G401.6 (cell line): Measurements from ENCODE around the gene RAI2.

Experiments used
- FAIRE-seq: peaks from 2 replicates; lab custom pipeline; 2012; peaks lifted over from hg19 to GRCh38; lab: Jason Lieb, UNC

Gene RAI2

DNA sequence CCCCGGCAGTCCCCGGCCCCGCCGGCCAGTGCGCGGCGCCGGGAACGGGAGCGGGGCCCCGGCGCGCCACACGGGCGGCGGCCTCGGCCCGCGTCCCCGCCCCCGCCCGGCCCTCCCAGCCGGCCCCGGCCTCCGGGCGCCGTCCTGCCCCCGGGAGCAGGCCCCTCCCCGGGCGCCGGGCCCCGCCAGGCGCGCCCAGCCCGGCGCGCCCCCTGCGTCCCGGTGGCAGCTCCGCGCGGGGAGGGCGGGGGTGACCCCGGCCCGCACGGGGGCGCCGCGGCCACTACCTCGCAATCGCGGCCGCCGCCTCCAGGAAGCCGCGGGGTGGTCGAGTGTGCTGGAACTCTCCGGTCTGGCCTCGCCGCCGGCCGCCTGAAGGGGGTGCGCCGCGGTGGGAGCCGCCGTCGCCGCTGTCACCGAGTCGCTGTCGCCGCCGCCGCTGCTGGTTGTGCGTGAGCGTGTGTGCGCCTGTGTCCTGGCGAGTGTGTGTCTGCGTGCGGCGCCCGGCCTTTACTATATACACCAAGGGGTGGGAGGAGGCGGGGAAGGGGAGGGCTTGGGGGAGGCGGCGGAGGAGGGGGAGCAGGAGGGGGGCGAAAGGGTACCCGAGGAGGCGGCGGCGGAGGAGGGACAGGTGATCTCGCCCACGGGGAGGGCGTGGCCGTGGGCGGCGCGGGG, at the start of gene RAI2:
Gene RAI2 (minus strand): TSS at position 488 of the 678 bp plus-strand sequence. CDS start 59,288 bp downstream, outside the sequence.
- FAIRE-seq = no peak

DNA sequence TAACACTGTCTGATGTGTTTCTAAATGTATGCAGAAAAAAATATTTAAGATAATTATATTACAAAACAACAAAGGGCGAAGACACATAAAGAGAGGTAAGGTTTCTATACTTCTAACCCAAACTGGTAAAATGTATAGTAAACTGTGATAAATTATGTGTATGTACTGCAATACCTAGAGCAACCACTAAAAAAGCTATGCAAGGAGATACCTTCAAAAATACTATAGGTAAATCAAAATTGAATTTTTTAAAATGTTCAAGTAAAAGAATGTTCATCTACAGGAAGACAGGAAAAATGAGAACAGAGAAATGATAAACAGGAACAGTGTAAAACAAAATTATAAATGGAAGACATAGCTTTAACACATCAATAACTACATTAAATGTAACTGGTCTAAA, 27.3 kb upstream of the RAI2 start:
- FAIRE-seq = no peak

DNA sequence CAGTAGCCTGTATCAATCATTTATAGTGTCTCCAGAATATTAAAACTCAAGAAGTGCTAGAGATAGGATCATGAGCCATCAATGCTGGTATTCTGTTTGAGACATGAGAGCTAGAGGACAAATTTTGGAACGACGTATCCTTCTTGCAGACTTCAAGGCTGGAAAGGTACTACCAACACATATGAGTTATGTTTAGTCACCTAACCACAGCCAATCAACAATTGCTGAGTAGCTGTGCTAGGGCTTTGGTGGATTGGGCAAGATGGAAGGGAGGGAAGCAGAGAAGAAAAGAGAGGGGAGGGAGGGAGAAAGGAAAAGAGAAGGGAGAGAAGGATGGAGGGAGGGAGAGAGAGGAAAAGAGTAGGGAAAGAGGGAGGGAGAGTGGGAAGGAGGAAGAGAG, 21.6 kb upstream of the RAI2 start:
- no peak for FAIRE-seq

DNA sequence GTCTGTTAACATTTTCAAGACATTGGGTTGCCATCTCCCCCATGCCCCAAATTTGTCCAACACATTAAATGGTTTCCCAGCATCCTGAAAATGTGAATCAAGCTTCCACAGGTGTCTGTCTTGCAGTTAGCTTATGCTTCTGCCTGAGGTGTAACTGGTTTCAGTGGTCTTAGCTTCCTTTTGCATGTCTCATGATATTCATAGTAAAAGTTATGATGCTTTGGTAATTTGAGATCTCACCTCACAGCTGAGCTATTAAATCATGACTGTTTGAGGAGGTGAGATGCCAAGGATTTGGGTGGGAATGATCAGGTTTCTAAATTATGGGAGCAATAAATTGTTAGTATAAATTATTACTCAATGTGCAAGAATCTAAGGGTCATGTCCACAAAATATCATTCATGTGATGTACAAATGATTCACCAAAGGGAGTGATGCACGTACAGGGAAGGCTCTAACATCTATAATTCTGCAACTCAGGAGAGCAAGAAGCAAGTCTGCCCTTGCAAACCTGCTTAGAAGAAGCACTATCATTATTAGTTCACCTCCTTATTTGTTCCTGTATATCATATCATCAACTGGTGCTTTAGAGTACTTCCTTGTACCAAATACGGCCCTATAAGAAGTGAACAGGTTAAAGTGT, 17.1 kb upstream of the RAI2 start:
- FAIRE-seq = no peak

DNA sequence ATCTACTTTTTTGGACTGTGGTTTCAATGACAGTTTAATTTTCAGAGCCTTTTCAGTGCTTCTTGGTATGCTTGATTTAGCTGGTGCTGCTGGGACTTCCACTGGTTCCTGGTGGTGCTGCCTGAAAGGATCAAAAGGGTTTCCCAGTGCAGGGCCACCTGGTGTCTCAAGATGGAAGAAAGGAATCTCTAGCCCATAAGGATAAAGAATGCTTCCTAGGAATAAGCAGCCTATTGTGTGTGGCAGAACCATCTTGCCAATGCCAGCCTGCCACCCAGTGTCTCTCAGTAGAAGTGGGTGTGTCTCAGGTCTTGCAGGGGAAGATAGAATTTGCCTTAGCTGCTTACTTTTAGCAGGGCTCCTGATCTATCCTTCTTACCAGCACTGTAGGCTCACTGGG, 15.0 kb upstream of the RAI2 start:
- no peak for FAIRE-seq

DNA sequence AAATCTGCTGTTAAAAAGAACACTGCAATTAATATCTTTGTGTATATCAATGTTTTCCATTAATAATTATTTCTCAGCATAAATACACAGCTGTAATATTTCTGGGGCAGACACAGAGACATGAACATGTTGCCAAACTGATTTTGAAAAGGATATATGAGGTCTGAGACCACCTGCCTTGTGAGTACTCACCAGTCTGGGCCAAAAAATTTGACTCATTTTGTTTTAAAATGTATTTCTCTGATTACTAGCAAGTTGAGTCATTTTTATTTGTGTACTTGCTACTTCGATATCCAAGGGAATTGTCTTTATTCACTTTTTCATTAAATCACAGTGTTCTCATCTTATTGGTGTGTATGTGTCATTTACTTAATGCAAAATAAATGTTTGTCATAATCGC, 8.5 kb upstream of the RAI2 start:
- FAIRE-seq = no peak

DNA sequence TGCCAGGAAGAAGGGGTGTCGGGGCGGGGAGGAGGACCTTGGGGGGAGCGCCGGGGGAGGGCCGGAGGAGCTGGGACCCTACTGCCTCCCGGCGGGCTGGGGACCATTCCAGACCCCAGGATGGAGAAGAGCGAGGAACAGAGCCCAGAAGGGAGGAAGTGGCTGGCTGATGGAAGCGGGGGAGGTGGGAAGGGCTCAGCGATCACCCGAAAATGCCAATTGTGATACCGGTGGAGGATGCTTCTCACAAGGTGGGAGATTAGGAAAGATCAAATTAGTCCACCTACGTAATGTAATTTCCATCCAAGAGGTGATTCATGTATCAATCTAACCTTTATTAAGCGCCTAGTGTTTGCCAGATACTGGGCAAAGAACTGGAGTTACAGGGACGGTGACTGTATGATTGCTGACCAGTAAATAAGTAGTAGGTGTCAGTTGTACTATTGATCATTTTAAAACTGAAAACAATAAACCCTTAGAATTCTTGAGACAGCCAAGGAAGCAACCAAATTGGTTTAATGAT, 452 bp upstream of the RAI2 start:
- FAIRE-seq = no peak

DNA sequence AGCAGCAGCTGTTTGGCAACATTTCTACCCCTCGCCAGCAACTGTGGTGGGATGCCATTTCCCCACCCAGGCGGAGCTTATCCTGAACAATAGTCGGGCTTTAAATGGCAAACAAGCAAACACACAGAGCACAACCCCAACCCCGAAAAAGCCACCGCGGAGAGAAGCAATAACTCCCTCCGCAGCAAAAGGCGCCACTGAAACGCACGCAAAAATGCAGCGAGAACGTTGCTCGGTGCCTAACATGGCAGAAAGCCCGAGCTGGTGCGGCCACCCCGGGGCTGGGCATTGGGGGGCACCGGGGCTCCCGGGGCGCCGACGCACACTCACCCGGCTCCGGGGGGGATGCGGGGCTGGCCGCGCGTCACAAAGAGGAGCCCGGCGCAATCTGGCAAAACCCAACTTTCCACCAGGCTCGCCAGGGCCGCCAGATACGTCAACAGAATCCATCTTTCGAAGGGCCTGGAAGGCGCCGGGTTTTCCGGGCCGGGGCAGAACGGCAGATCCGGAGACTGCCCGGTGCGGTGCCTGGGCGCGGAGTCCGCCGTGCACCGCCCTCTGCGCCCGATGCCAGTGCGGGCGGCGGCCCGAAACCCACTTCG, 818 bp downstream of the RAI2 start:
- FAIRE-seq = no peak

DNA sequence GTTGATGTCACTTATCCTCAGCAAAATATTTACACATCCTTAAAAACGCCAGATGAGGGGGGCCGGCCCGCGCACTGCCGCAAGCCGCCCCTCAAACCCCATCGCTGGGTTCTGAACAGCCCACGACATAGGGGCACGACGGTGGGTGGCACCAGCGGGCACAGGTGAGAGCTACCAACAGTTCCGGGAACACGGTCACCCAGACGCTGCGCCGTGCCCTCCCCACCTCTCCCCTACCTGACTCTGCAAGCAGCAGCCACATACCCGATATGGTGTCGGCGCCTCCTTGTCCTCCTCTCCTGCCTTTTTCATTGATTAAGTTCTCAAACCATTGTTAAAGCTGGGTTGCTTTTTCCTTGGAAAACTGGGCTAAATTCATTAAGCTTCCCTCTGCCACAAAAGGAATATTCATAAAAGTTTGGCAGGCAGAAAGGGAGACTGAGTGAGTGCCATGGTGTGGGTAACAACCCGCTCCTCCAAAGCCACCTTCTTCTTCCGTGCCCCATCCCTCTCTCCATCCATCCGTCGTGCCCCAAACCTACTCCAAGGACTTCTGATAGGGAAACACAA, 1.4 kb downstream of the RAI2 start:
- FAIRE-seq = no peak

DNA sequence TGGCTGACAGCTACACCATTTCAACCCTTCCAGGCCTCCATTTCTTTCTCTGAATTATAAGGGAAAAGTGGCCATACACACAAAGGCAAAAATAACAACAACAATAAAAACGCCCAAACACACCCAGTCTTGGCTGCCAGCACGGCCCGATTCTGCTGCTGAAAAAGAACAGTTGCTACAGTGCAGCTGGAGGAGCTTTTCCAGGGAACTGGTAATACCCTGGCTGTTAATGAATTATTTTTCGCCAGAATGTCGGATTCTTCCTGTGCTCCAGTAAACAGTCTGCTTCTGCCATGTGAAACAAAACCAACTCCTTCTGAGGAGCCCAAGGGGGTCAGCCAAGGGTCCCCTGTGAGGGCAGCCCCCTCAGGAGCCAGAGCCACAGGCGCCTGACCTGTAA, 6.6 kb downstream of the RAI2 start:
- FAIRE-seq = no peak

DNA sequence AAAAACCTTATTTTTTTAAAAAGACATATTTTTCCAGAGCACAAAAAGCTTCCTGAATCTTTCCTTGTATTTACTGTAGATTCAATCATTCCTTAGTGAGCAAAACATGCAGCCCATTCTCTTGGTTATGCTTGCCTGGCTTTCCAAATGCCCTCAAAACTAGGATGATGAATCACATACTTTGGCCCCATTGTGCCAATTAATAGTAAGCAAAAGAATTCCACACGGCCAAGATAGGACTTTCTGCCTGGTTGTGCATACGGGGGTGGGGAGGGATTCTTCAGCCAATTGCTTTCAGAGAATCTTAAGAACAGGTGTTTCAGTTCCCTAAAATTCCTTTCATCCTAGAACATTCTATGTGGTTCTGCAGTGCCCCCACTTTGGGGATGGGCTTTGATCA, 7.0 kb downstream of the RAI2 start:
- no peak for FAIRE-seq

DNA sequence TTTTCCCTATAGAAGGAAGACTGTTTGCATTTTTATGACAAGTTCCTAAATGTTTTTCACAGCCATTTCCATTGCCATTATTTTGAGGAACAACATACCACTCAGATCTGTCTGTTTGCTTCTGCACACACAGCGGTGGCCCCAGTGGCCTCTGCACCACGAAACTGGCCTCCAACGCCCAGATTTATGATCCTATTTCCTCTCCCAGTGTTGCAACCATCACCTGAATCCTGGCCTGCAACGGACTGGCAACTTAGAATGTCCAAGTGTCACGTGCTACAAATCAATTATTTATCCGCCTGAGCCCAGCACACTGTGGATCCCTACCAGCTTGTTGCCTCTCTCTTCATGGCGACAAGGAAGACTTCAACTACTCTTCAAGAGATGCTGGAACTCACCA, 9.2 kb downstream of the RAI2 start:
- FAIRE-seq = no peak

DNA sequence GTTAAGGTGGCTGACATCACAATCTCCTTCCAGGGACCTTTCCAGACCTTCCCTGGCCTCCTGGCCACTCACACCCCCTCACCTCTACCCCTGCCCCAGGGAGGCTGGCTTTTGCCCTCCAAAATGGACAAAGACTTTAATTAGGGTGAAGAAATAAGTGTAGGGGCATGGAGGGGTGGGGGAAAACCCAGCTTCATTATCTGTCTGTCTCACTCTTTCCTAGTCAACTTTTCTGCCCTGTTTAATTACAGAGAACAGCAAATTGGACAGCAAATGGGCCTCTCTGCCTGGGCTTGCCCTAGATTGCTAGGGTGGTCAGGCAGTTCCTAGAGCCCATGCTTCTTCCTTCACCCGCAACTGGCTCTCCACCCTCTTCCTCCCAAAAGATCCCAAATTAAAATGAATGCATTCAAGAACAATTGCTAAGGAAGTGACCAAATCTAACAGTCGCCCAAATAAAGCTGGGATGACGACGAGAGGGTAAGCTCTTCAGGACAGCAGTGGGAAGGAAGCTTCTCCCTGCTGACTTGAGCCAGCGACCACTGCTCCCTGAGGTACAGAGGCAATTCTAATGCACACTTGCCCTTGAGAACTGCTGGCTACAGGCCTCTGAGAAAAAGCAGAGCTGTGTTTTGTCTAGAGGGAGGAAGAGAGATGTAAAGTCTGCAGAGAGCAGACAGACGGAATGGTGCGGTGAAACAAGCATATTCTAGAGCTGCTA, 12.4 kb downstream of the RAI2 start:
- FAIRE-seq = no peak

DNA sequence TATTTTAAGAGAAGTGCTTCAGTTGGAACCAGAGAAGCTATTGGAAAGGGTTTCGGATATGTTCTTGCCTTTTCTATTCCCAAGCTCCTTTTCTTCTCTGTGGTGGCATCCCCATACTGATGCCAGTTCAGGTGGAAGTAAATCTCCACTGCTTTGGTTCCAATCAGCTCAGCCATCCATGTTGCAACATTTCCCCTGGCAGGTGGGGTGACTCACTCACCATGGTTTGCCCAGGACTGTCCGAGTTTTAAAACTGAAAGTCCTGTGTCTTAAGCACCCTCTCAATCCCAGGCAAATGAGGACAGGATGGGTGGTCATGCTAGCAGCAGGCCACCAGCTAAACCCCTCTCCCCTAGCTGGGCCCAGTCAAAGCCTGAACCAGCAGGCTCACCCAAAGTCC, 15.1 kb downstream of the RAI2 start:
- no peak for FAIRE-seq

DNA sequence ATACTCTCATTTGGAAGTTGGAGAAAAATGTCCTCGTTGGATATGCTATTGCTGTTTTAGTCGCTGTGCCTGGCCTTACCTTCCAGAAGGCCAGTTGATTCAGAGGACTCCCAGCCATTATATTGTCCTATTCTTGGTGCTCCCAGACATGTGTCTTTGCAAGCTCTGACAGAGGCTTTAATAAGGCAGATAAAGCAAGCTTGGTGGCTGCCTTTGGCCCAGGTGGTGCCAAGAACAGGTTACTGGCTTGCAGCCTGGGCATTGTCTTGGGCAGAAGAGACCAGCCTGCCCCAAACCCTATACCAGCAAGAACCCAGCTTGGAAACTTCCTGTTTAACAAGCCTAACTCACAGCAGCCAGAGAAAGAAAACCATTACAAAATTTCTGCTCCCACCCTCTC, 16.9 kb downstream of the RAI2 start:
- FAIRE-seq = no peak

DNA sequence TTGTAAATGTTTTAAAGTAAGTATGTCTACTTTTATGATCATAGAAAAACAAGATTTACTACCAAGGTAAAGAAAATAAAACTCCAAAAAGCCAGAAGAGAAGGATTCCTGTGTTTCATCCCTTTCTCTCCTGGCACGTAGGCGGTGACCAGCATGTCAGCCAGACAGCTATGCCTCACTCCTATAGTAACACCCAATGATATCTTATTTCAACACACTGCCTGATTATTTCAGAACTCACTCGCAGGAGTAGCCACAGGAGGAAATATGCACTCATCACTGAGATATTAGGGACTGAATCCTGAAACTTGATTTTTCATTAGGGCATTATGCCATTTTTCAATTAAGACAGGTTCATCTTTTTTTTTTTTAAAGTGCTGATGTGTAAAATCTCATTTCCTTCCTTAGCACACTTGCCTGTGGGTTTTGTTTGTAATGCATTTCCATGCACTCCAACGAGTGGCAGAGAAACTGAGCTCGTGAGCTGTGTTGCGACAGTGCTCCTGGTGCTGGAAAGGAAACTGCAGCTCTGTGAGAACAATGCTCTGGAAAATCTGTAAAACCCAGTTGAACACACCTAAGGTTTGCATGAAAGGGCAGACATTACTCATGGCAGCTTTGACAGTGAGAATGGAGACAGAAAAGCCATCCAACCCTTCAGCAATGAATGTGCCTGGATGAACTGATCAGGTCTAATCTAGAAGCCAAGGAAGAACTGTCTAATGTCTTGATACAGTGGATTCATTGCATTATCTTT, 18.2 kb downstream of the RAI2 start:
- no peak for FAIRE-seq

DNA sequence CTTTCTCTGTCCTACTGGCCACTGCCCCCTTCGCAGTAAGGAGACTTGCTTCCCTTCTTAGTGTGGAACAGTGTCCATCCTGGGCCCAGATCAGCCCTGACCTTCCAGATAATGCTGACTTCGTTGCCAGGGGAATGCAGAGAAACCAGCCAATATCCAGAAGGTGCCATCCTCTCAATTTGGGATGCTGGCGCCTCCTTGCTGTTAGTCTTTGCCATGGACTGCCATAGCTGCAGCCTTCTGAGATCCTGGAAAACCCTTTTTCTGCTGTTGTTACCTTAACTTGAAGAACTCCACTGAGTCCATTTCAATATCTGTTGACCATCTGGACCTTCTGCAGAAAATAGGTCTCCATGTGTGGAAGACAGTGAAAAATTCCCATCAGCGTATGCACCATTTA, 21.8 kb downstream of the RAI2 start:
- no peak for FAIRE-seq

DNA sequence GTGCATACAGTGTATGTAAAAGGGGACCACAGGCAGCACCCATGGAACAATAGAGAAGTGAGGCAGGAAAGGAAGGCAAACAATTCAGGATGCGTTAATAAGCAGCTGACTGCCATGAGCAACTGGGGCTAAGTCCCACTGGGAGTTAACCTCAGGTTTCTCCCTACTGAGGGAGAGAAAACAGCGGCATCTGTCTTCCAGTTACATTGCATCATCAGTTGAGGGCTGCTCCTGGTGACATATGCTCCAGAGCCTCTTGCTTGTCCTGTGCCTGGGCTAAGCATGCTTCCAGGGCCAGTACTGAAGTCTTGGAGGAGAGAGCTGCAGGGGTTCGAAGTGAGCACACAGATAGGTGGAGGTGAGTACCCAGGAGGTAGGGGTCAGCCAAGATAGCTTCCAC, 24.3 kb downstream of the RAI2 start:
- FAIRE-seq = no peak

DNA sequence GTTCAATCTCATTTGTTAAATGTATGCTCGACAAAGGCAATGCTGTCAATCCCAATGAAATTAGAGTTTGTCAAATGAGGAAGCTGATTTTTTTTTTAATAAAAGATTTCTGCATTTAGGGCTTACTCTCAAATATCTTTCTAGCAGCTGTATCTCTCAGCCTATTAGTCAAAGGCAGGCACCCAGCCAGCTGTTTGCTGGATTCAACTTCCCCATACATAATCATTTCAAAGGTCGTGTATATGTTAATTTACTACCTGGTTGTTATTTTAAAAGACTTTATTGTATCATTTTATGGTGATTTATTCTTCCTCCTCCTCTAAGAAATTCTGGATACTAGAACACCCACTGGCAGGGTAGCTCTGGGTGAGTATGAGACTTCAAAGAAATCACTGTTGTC, 27.1 kb downstream of the RAI2 start:
- no peak for FAIRE-seq

DNA sequence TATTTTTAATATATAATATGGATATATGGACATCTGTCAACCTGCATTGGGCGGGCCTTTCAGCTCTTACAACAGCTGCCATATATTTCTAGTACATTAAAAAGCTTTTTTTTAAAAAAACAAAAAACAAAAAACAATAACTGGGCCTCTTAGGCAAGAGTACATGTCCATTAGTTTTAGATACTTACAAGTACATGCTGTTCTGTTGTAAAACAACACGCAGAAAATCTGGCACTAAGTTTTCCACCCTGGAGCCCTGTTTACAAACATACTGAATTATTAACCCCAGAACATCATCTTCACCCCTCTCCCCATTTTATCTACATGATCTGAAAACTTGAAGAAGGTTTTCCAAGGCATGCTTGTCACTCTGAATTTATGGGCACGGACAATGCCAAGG, 29.8 kb downstream of the RAI2 start:
- no peak for FAIRE-seq

DNA sequence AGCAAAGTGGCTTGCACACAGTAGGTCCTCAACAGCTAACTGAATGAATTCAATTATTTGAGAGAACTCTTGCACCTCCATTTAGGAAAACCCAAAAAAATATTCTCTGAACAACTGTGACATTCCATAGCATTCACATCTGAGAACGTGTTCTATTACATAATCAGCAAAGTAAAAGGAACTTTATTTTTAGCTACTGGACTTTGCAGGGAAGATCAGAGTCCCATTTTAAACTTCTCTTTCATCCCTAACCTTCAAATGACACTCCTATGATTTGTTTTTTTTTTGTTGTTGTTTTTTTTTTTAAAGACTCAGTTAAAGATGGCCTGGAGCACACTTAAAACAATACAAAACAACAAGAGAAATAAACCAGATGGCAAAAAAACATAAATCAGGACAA, 30.9 kb downstream of the RAI2 start:
- FAIRE-seq = no peak

DNA sequence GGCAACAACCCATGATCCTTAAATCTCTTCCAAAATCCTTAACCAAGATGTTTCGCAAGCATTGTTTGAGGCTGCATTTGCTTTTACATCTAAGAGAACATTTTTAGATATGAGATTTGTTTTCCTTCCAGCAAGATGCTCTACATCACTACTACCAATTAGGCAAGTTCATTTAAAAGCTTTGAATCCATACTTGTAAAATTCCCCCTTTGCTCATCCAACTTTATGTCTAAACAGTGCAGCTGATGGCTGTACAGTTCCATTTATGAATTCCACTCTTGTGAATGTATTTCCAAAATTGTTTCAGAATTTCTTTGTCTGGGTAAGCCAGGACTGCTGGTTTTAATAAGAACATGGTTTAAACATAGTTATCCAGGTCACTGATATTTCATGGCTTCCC, 31.5 kb downstream of the RAI2 start:
- no peak for FAIRE-seq
